Keratinocyte (primary cell): ENCODE measurements around the gene SMAD7. TPM values are rescaled to one million over a fixed set of nuclear protein-coding genes. Genes with fewer than 3 reads are reported as not detected.
A peak's percentile ranks its signal among the peaks of the same experiment; 100 is the strongest.

Experiments used
- DNase-seq: peaks from one replicate; pipeline ENCODE4 v3.0.0-alpha.2; 2011; ENCODE audit warnings: low read depth, missing footprints, low spot score
- FAIRE-seq: peaks from 2 replicates; lab custom pipeline; 2011; peaks lifted over from hg19 to GRCh38; lab: Jason Lieb, UNC
- H2AFZ ChIP-seq: 2 replicates; pipeline ENCODE4 v1.6.0; 2012; ENCODE audit warnings: low read length, control low read depth, inconsistent platforms; ENCODE audit not compliant: control insufficient read depth
- H3K27ac ChIP-seq: 2 replicates; pipeline ENCODE4 v1.5.1; 2011; ENCODE audit warnings: low read length; ENCODE audit not compliant: control insufficient read depth, insufficient read depth
- H3K27me3 ChIP-seq: 3 replicates; pipeline ENCODE4 v1.6.0; 2011; ENCODE audit warnings: low read length; ENCODE audit not compliant: control insufficient read depth, insufficient read depth; ENCODE audit errors: extremely low read depth
- H3K36me3 ChIP-seq, 2 experiments: 2 replicates in 1 of 2; 3 replicates in 1 of 2; pipeline ENCODE4 v1.5.1; 2011; ENCODE audit warnings: low read length in 2 of 2, mild to moderate bottlenecking in 1 of 2; ENCODE audit not compliant: control insufficient read depth in 2 of 2, insufficient read depth in 2 of 2; ENCODE audit errors: extremely low read depth in 1 of 2
- H3K4me1 ChIP-seq: 3 replicates; pipeline ENCODE4 v1.5.1; 2011; ENCODE audit warnings: low read length; ENCODE audit not compliant: control insufficient read depth, insufficient read depth; ENCODE audit errors: extremely low read depth
- H3K4me2 ChIP-seq: 3 replicates; pipeline ENCODE4 v1.6.0; 2011; ENCODE audit warnings: low read depth, low read length; ENCODE audit not compliant: control insufficient read depth, insufficient read depth; ENCODE audit errors: extremely low read depth
- H3K4me3 ChIP-seq, 3 experiments: fragments of 200-600 bp in 1 of 3; sonication (generic) in 1 of 3; 2 replicates in 2 of 3; 3 replicates in 1 of 3; pipeline ENCODE4 v1.5.1; 2011 to 2016; ENCODE audit warnings: low read length in 3 of 3, mild to moderate bottlenecking in 3 of 3, control low read depth in 2 of 3, inconsistent platforms in 1 of 3, low read depth in 1 of 3, mixed read lengths in 1 of 3, mixed run types in 1 of 3, moderate library complexity in 1 of 3; ENCODE audit not compliant: control insufficient read depth in 2 of 3, insufficient read depth in 2 of 3; ENCODE audit errors: extremely low read depth in 1 of 3
- H3K79me2 ChIP-seq: 2 replicates; pipeline ENCODE4 v1.6.0; 2012; ENCODE audit warnings: low read length; ENCODE audit not compliant: control insufficient read depth, insufficient read depth
- H3K9ac ChIP-seq: 3 replicates; pipeline ENCODE4 v1.6.0; 2011; ENCODE audit warnings: low read length; ENCODE audit not compliant: control insufficient read depth, insufficient read depth; ENCODE audit errors: extremely low read depth
- H3K9me1 ChIP-seq: 3 replicates; pipeline ENCODE4 v1.6.0; 2011; ENCODE audit warnings: low read length; ENCODE audit not compliant: control insufficient read depth, insufficient read depth; ENCODE audit errors: extremely low read depth
- H3K9me3 ChIP-seq: 2 replicates; pipeline ENCODE4 v1.5.1; 2012; ENCODE audit warnings: low read depth, low read length; ENCODE audit not compliant: control insufficient read depth
- H4K20me1 ChIP-seq: 3 replicates; pipeline ENCODE4 v1.6.0; 2011; ENCODE audit warnings: low read length; ENCODE audit not compliant: control insufficient read depth, insufficient read depth; ENCODE audit errors: extremely low read depth
- CTCF ChIP-seq, 3 experiments: IDR thresholded peaks in 1 of 3; conservative IDR thresholded peaks in 1 of 3; optimal IDR thresholded peaks in 1 of 3; 2 replicates in 2 of 3; 3 replicates in 1 of 3; pipeline versions ENCODE3 to v1.5.1; 2011; ENCODE audit warnings: low read length in 3 of 3, mild to moderate bottlenecking in 3 of 3, moderate library complexity in 2 of 3, control low read depth in 1 of 3, inconsistent platforms in 1 of 3; ENCODE audit not compliant: insufficient read depth in 2 of 3; ENCODE audit errors: extremely low read depth in 1 of 3
- EZH2 ChIP-seq: IDR thresholded peaks from one replicate; pipeline ENCODE4 v1.6.1; 2012; ENCODE audit warnings: inconsistent platforms, mild to moderate bottlenecking, low read length, moderate library complexity
- dilution Hi-C: fragments of 300-500 bp; cut with MboI; formaldehyde crosslinking; loops from one replicate; pipeline ENCODE4 v1.7.0; 2020; ENCODE audit warnings: low sequenced_read_pairs; ENCODE audit not compliant: extremely low pct_ligation_motif_present
- polyA plus RNA-seq, 5 experiments: library from polyadenylated mRNA; depleted of rRNA in 3 of 5; stranded (reverse) in 3 of 5; stranded (forward) in 1 of 5; unstranded in 1 of 5; fragments of >200 nt; gene quantifications; 1 replicate in 1 of 5; 2 replicates in 3 of 5; 3 replicates in 1 of 5; pipeline versions ENCODE4 v1.2.1 to v1.2.3, GENCODE V29; 2011 to 2012; ENCODE audit warnings: missing spikeins in 2 of 5, low read depth in 1 of 5, low replicate concordance in 1 of 5

SMAD7 gene
- polyA plus RNA-seq, 1 donor (not counting 4 experiments of a cell fraction or from before 2014, with no cell fraction given), result 9.5 TPM

GRCh38 chr18:48959921-48960920 is 9.5 kb upstream of the SMAD7 start:
- dilution Hi-C loops, result no loop called here
- no peak overlapping the region for H2AFZ ChIP-seq

GRCh38 chr18:48959551-48959920 is 8.8 kb upstream of the SMAD7 start:
- Histone ChIP-seq H2AFZ (no peak overlapping the region), H3K4me3 (no peak overlapping the region), H3K9ac (no peak overlapping the region), H3K9me3 (no peaks in the 10 kb centered on the region), H3K27me3 (no peaks in the 10 kb centered on the region), H3K4me2 (no peak overlapping the region), H3K36me3 (no peaks in the 10 kb centered on the region), H3K79me2 (no peaks in the 10 kb centered on the region), H4K20me1 (no peaks in the 10 kb centered on the region), H3K4me1 (peaks cover 45% of the 10 kb centered on the region), H3K27ac (no peak overlapping the region), H3K9me1 (no peaks in the 10 kb centered on the region)
- DNase-seq, result no peak
- FAIRE-seq, result no peak
- TF ChIP-seq CTCF (optimal IDR thresholded peaks at IDR 0.05 in 1 of 3, IDR thresholded peaks at IDR 0.05 in 1 of 3, conservative IDR thresholded peaks at IDR 0.05 in 1 of 3; ENCODE audit: extremely low read depth in 1 of 3, insufficient read depth in 2 of 3, low read length in 3 of 3), result no peak
- dilution Hi-C loops, result no loop called here

More at GRCh38 chr18:48959921-48960920, 9.5 kb upstream of the SMAD7 start:
- no peaks in the 10 kb centered on the region for H3K36me3 ChIP-seq
- no peak overlapping the region for H3K4me3 ChIP-seq
- H3K9ac ChIP-seq, result no peak overlapping the region
- H3K27ac ChIP-seq, result no peak overlapping the region
- H3K4me2 ChIP-seq, result peak overlapping the region; percentile 7
- FAIRE-seq (peak; percentile 76), DNase-seq (no peak)
- no peaks in the 10 kb centered on the region for H3K79me2 ChIP-seq
- H3K9me3 ChIP-seq, result no peaks in the 10 kb centered on the region
- no peaks in the 10 kb centered on the region for H4K20me1 ChIP-seq
- TF ChIP-seq CTCF (optimal IDR thresholded peaks at IDR 0.05 in 1 of 3, IDR thresholded peaks at IDR 0.05 in 1 of 3, conservative IDR thresholded peaks at IDR 0.05 in 1 of 3; ENCODE audit: extremely low read depth in 1 of 3, insufficient read depth in 2 of 3, low read length in 3 of 3) (no peak), EZH2 (no peak)
- peaks cover 38% of the 10 kb centered on the region for H3K4me1 ChIP-seq
- no peaks in the 10 kb centered on the region for H3K9me1 ChIP-seq
- H3K27me3 ChIP-seq, result no peaks in the 10 kb centered on the region
